GM12878 (cell line): ENCODE data around the gene LSM5. TPM values are rescaled to one million over a fixed set of nuclear protein-coding genes. Genes with fewer than 3 reads are reported as not detected.
A peak's percentile ranks its signal among the peaks of the same experiment; 100 is the strongest.

Experiments
- ATF7 ChIP-seq: fragments of 450-650 bp; IDR thresholded peaks from 2 replicates; pipeline ENCODE4 v1.6.1; 2016; ENCODE audit warnings: low read depth, mild to moderate bottlenecking
- CBX5 ChIP-seq: sonication (generic); IDR thresholded peaks from 2 replicates; pipeline ENCODE4 v1.6.1; 2016; ENCODE audit warnings: low read depth, moderate library complexity, mild to moderate bottlenecking, inconsistent platforms
- CHD1 ChIP-seq: IDR thresholded peaks from 2 replicates; pipeline ENCODE4 v1.6.1; 2012; ENCODE audit warnings: low read depth, low read length, improper control_type of control experiment
- FOXK2 ChIP-seq: fragments of 450-650 bp; IDR thresholded peaks from 2 replicates; pipeline ENCODE4 v1.6.1; 2017; ENCODE audit warnings: mild to moderate bottlenecking, moderate library complexity
- FOXM1 ChIP-seq: IDR thresholded peaks from 2 replicates; pipeline ENCODE4 v1.6.1; 2012; ENCODE audit warnings: low read depth, mild to moderate bottlenecking, inconsistent platforms, low read length, moderate library complexity
- GABPA ChIP-seq: IDR thresholded peaks from 2 replicates; pipeline ENCODE4 v1.6.1; 2014; ENCODE audit warnings: antibody characterized with exemption, low read depth, mild to moderate bottlenecking, inconsistent platforms
- HCFC1 ChIP-seq: fragments of 150-350 bp; IDR thresholded peaks from 2 replicates; pipeline ENCODE4 v1.6.1; 2014; ENCODE audit warnings: low read length
- MYB ChIP-seq: fragments of 150-350 bp; IDR thresholded peaks from 2 replicates; pipeline ENCODE4 v1.6.1; 2014; ENCODE audit warnings: mild to moderate bottlenecking, low read depth, low read length, borderline replicate concordance
- NFXL1 ChIP-seq: fragments of 450-650 bp; IDR thresholded peaks from 2 replicates; pipeline ENCODE4 v1.6.1; 2017; ENCODE audit warnings: antibody characterized with exemption, mild to moderate bottlenecking, borderline replicate concordance
- NFYA ChIP-seq: IDR thresholded peaks from 2 replicates; pipeline ENCODE4 v1.6.1; 2011; ENCODE audit warnings: low read depth, mild to moderate bottlenecking, low read length, improper control_type of control experiment, borderline replicate concordance
- RB1 ChIP-seq: fragments of 450-650 bp; formaldehyde crosslinking; IDR thresholded peaks from 2 replicates; pipeline ENCODE4 v1.6.1; 2017; ENCODE audit warnings: mild to moderate bottlenecking, borderline replicate concordance
- RCOR1 ChIP-seq: conservative IDR thresholded peaks from 2 replicates; pipeline ENCODE4 v1.6.1; 2012; ENCODE audit warnings: low read depth, low read length, improper control_type of control experiment
- SMC3 ChIP-seq: IDR thresholded peaks from 2 replicates; pipeline ENCODE4 v1.6.1; 2011; ENCODE audit warnings: low read length, improper control_type of control experiment, borderline replicate concordance
- SP1 ChIP-seq: IDR thresholded peaks from one replicate; pipeline ENCODE4 v1.6.1; 2011; ENCODE audit warnings: low read depth, low read length
- TAF1 ChIP-seq: IDR thresholded peaks from 2 replicates; pipeline ENCODE4 v1.6.1; 2011; ENCODE audit warnings: mild to moderate bottlenecking, low read depth, low read length, borderline replicate concordance
- TCF7 ChIP-seq: IDR thresholded peaks from 2 replicates; pipeline ENCODE4 v1.6.1; 2014; ENCODE audit warnings: antibody characterized with exemption, borderline replicate concordance
- polyA plus RNA-seq, 11 experiments: library from polyadenylated mRNA; depleted of rRNA in 4 of 11; unstranded in 6 of 11; stranded (reverse) in 5 of 11; fragments of >200 nt; fragmentation: Nextera tagmentation in 4 of 11; fragmentation: Illumina TruSeq in 1 of 11; extraction: Ambion mirVana in 4 of 11; extraction: Trizol in 1 of 11; gene quantifications; 1 replicate in 1 of 11; 2 replicates in 10 of 11; pipeline versions ENCODE4 v1.2.1 to v1.2.3, GENCODE V29; 2011 to 2016; ENCODE audit warnings: inconsistent platforms in 2 of 11, missing spikeins in 2 of 11, low read depth in 1 of 11
- total RNA-seq, 4 experiments: library from RNA; depleted of rRNA in 3 of 4; stranded (reverse); fragments of >200 nt in 3 of 4; fragmentation: Illumina TruSeq in 1 of 4; extraction: Trizol in 1 of 4; gene quantifications; 2 replicates each; pipeline versions ENCODE4 v1.2.1 to v1.2.3, GENCODE V29; 2013 to 2021
- TF ChIP-seq, protein P1 (sequence below), 3 experiments: IDR thresholded peaks in 2 of 3; conservative IDR thresholded peaks in 1 of 3; 2 replicates each; pipeline ENCODE4 v1.5.1; 2011; ENCODE audit warnings: low read depth in 3 of 3, low read length in 3 of 3, mild to moderate bottlenecking in 3 of 3, control low read depth in 2 of 3, moderate library complexity in 2 of 3, inconsistent platforms in 1 of 3, mixed read lengths in 1 of 3; ENCODE audit not compliant: control insufficient read depth in 2 of 3, insufficient read depth in 1 of 3; ENCODE audit errors: extremely low read depth in 1 of 3
- TF ChIP-seq, protein P2 (sequence below): fragments of 450-650 bp; formaldehyde crosslinking; IDR thresholded peaks from 2 replicates; pipeline ENCODE4 v1.4.0; 2022; ENCODE audit warnings: mild to moderate bottlenecking, moderate library complexity
- TF ChIP-seq, protein P3 (sequence below): IDR thresholded peaks from 2 replicates; pipeline ENCODE4 v1.6.1; 2012; ENCODE audit warnings: low read length, inconsistent platforms
- TF ChIP-seq, protein P4 (sequence below): fragments of 450-650 bp; IDR thresholded peaks from 2 replicates; pipeline ENCODE4 v1.6.1; 2014; ENCODE audit warnings: mild to moderate bottlenecking

LSM5 gene
- total and polyA plus RNA-seq, 10 of the 15 experiments (the other 5 are each of a cell fraction or from before 2014, with no cell fraction given), result 29.4 to 538 (median 145) TPM

DNA sequence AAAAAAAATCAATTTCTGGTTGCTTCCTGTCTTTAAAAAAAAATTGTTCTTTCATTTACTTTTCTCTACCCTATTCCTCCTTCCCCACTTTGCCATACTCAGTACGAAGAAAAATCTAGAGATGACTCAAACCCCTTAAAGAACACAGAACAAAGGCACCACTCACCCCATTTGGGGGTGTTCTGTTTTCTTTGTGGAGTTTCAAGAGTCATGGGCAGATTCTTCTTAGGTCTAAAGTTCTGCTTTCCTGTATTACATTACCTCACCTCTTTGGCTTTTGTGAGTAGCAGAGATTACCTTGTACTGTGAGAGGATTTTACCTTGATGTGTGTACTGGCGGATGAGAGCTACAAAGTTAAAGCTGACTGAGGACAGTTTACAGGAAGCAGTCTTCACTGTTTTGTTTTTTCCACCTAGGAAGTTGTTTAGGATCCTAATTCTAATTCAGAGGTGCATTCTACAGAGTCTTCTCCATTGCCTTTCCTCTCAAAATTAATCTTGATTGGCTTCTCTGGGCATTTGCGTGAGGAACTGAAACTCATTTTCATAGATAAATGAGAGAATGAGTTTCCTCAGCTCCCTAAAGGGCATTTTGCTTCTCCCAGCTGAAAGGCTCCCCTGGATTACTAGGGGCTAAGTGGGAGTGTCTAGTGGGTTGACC lies 25.8 kb upstream of the LSM5 start (continued):
- TF ChIP-seq, protein P1, sequence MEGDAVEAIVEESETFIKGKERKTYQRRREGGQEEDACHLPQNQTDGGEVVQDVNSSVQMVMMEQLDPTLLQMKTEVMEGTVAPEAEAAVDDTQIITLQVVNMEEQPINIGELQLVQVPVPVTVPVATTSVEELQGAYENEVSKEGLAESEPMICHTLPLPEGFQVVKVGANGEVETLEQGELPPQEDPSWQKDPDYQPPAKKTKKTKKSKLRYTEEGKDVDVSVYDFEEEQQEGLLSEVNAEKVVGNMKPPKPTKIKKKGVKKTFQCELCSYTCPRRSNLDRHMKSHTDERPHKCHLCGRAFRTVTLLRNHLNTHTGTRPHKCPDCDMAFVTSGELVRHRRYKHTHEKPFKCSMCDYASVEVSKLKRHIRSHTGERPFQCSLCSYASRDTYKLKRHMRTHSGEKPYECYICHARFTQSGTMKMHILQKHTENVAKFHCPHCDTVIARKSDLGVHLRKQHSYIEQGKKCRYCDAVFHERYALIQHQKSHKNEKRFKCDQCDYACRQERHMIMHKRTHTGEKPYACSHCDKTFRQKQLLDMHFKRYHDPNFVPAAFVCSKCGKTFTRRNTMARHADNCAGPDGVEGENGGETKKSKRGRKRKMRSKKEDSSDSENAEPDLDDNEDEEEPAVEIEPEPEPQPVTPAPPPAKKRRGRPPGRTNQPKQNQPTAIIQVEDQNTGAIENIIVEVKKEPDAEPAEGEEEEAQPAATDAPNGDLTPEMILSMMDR (IDR thresholded peaks at IDR 0.05 in 2 of 3, conservative IDR thresholded peaks at IDR 0.05 in 1 of 3; ENCODE audit: control insufficient read depth in 2 of 3, extremely low read depth in 1 of 3, insufficient read depth in 1 of 3, low read depth in 3 of 3, low read length in 3 of 3), result no peak
- no peak for TF ChIP-seq HCFC1
- TF ChIP-seq SMC3, result no peak
- no peak for TF ChIP-seq NFYA
- TF ChIP-seq CHD1, result no peak
- TF ChIP-seq, protein P2, sequence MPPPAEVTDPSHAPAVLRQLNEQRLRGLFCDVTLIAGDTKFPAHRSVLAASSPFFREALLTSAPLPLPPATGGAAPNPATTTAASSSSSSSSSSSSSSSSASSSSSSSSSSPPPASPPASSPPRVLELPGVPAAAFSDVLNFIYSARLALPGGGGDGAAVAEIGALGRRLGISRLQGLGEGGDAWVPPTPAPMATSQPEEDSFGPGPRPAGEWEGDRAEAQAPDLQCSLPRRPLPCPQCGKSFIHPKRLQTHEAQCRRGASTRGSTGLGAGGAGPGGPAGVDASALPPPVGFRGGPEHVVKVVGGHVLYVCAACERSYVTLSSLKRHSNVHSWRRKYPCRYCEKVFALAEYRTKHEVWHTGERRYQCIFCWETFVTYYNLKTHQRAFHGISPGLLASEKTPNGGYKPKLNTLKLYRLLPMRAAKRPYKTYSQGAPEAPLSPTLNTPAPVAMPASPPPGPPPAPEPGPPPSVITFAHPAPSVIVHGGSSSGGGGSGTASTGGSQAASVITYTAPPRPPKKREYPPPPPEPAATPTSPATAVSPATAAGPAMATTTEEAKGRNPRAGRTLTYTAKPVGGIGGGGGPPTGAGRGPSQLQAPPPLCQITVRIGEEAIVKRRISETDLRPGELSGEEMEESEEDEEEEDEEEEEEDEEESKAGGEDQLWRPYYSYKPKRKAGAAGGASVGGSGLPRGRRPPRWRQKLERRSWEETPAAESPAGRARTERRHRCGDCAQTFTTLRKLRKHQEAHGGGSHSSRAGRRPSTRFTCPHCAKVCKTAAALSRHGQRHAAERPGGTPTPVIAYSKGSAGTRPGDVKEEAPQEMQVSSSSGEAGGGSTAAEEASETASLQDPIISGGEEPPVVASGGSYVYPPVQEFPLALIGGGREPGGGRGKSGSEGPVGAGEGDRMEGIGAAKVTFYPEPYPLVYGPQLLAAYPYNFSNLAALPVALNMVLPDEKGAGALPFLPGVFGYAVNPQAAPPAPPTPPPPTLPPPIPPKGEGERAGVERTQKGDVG (CRISPR knock-in tag), result no peak
- TF ChIP-seq TAF1, result no peak
- TF ChIP-seq FOXM1, result peak; percentile 62; the same call in 1 of the 2 replicates
- 0 out of 2 replicates have a peak, but pooled peaks have one; percentile 61 for TF ChIP-seq CBX5
- TF ChIP-seq ATF7, result peak; percentile 91
- TF ChIP-seq, protein P3, sequence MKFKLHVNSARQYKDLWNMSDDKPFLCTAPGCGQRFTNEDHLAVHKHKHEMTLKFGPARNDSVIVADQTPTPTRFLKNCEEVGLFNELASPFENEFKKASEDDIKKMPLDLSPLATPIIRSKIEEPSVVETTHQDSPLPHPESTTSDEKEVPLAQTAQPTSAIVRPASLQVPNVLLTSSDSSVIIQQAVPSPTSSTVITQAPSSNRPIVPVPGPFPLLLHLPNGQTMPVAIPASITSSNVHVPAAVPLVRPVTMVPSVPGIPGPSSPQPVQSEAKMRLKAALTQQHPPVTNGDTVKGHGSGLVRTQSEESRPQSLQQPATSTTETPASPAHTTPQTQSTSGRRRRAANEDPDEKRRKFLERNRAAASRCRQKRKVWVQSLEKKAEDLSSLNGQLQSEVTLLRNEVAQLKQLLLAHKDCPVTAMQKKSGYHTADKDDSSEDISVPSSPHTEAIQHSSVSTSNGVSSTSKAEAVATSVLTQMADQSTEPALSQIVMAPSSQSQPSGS, result peak; percentile 85
- no peak for TF ChIP-seq FOXK2
- no peak for TF ChIP-seq SP1
- no peak for TF ChIP-seq NFXL1
- no peak for TF ChIP-seq RCOR1
- TF ChIP-seq TCF7, result peak; percentile 35; the same call in 1 of the 2 replicates
- TF ChIP-seq RB1, result no peak
- 0 out of 2 replicates have a peak, but pooled peaks have one; percentile 11 for TF ChIP-seq GABPA
- TF ChIP-seq MYB, result no peak
- TF ChIP-seq, protein P4, sequence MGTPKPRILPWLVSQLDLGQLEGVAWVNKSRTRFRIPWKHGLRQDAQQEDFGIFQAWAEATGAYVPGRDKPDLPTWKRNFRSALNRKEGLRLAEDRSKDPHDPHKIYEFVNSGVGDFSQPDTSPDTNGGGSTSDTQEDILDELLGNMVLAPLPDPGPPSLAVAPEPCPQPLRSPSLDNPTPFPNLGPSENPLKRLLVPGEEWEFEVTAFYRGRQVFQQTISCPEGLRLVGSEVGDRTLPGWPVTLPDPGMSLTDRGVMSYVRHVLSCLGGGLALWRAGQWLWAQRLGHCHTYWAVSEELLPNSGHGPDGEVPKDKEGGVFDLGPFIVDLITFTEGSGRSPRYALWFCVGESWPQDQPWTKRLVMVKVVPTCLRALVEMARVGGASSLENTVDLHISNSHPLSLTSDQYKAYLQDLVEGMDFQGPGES, result no peak
